A549 (cell line): ENCODE results near the gene MADD.

Experiments
- CTCF ChIP-seq: fragments of >200 bp; sonication (Bioruptor Twin); formaldehyde crosslinking; IDR thresholded peaks from 3 replicates; pipeline ENCODE4 v1.5.1; 2016
- EP300 ChIP-seq, 2 experiments: fragments of >200 bp; sonication (Bioruptor Twin); formaldehyde crosslinking; IDR thresholded peaks; 2 replicates in 1 of 2; 3 replicates in 1 of 2; pipeline ENCODE4 v1.6.1; 2016 to 2017
- ESRRA ChIP-seq: fragments of 150-350 bp; IDR thresholded peaks from 2 replicates; pipeline ENCODE4 v1.6.1; 2014; ENCODE audit warnings: mild to moderate bottlenecking, low read length, borderline replicate concordance
- FOSL2 ChIP-seq, 2 experiments: fragments of 450-650 bp in 1 of 2; fragments of >200 bp in 1 of 2; sonication (Bioruptor Twin) in 1 of 2; formaldehyde crosslinking; IDR thresholded peaks; 2 replicates each; pipeline versions ENCODE4 v1.5.0 to v1.6.1; 2016 to 2020; ENCODE audit warnings: mild to moderate bottlenecking in 1 of 2, moderate library complexity in 1 of 2
- KDM1A ChIP-seq: fragments of 200-600 bp; sonication (generic); IDR thresholded peaks from 2 replicates; pipeline ENCODE4 v1.6.1; 2016; ENCODE audit warnings: low read depth, mild to moderate bottlenecking
- KDM5A ChIP-seq: fragments of 200-600 bp; sonication (generic); IDR thresholded peaks from 2 replicates; pipeline ENCODE4 v1.6.1; 2016; ENCODE audit warnings: antibody characterized with exemption, mild to moderate bottlenecking
- MYC ChIP-seq: IDR thresholded peaks from 2 replicates; pipeline ENCODE4 v1.6.1; 2012; ENCODE audit warnings: mild to moderate bottlenecking, inconsistent platforms, low read length, improper control_type of control experiment, borderline replicate concordance
- POLR2A ChIP-seq: IDR thresholded peaks from 2 replicates; pipeline ENCODE4 v1.6.1; 2012; ENCODE audit warnings: mild to moderate bottlenecking, low read length
- TF ChIP-seq, protein P1 (sequence below): fragments of 150-350 bp; IDR thresholded peaks from 2 replicates; pipeline ENCODE4 v1.6.1; 2014; ENCODE audit warnings: low read depth, mild to moderate bottlenecking, low read length
- TF ChIP-seq, protein P2 (sequence below): IDR thresholded peaks from 2 replicates; pipeline ENCODE4 v1.6.1; 2012

- no peak for TF ChIP-seq CTCF
- TF ChIP-seq, protein P1, sequence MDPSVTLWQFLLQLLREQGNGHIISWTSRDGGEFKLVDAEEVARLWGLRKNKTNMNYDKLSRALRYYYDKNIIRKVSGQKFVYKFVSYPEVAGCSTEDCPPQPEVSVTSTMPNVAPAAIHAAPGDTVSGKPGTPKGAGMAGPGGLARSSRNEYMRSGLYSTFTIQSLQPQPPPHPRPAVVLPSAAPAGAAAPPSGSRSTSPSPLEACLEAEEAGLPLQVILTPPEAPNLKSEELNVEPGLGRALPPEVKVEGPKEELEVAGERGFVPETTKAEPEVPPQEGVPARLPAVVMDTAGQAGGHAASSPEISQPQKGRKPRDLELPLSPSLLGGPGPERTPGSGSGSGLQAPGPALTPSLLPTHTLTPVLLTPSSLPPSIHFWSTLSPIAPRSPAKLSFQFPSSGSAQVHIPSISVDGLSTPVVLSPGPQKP: no peak
- TF ChIP-seq POLR2A: no peak
- TF ChIP-seq KDM1A: no peak
- TF ChIP-seq FOSL2 (IDR thresholded peaks at IDR 0.05): no peak
- no peak for TF ChIP-seq FOSL2 (CRISPR knock-in tag; IDR thresholded peaks at IDR 0.05)
- no peak for TF ChIP-seq MYC
- no peak for TF ChIP-seq EP300 (IDR thresholded peaks at IDR 0.05)
- no peak for TF ChIP-seq ESRRA
- TF ChIP-seq, protein P2, sequence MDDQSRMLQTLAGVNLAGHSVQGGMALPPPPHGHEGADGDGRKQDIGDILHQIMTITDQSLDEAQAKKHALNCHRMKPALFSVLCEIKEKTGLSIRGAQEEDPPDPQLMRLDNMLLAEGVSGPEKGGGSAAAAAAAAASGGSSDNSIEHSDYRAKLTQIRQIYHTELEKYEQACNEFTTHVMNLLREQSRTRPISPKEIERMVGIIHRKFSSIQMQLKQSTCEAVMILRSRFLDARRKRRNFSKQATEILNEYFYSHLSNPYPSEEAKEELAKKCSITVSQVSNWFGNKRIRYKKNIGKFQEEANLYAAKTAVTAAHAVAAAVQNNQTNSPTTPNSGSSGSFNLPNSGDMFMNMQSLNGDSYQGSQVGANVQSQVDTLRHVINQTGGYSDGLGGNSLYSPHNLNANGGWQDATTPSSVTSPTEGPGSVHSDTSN: no peak
- TF ChIP-seq KDM5A: no peak
Observed at GRCh38 chr11:47347137-47347536, 77.2 kb downstream of the MADD start.
